Neural cell (in vitro differentiated cells): Measurements from ENCODE around the gene FAM200A.

Source experiments
- EZH2 ChIP-seq: fragments of 200-600, 300-800 bp; shearing (Covaris generic), sonication (generic); IDR thresholded peaks from 2 replicates; pipeline ENCODE4 v1.6.1; 2014; ENCODE audit warnings: antibody characterized with exemption, low read length, borderline replicate concordance, mild to moderate bottlenecking; ENCODE audit not compliant: insufficient read depth, poor library complexity, severe bottlenecking
- MXI1 ChIP-seq: fragments of 450-650 bp; conservative IDR thresholded peaks from 2 replicates; pipeline ENCODE4 v1.6.1; 2014; ENCODE audit warnings: antibody characterized with exemption, mild to moderate bottlenecking; ENCODE audit not compliant: poor library complexity, severe bottlenecking
- POLR2AphosphoS5 ChIP-seq: IDR thresholded peaks from 2 replicates; pipeline ENCODE4 v1.6.1; 2012
- RAD21 ChIP-seq: fragments of 450-650 bp; conservative IDR thresholded peaks from 2 replicates; pipeline ENCODE4 v1.6.1; 2014; ENCODE audit warnings: antibody characterized with exemption, mild to moderate bottlenecking, moderate library complexity
- TF ChIP-seq, protein P1 (sequence below): fragments of 450-650 bp; IDR thresholded peaks from 2 replicates; pipeline ENCODE4 v1.5.1; 2014; ENCODE audit warnings: antibody characterized with exemption, mild to moderate bottlenecking, moderate library complexity; ENCODE audit not compliant: poor library complexity, severe bottlenecking

DNA sequence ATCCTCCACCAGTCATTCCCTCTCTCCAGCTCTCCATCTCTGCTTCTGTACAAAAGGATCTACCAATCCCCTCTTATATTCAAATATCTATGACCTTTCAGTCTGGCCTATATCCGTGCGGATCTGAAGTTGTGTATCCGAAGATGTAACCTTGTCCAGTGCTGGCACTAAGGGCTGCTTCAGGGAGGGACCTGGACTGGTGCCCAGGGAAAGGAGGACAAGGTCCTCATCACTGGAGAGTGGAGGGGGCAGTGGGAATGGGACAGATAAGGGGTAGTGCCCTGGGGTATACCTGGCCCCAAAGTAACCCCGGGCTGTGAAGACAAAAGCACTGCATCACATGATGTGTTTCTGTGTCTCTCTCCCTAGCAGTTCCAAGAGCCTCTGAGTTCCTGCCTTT, 47.9 kb upstream of the FAM200A start:
- no peak for TF ChIP-seq POLR2AphosphoS5
- no peak for TF ChIP-seq MXI1
- TF ChIP-seq, protein P1, sequence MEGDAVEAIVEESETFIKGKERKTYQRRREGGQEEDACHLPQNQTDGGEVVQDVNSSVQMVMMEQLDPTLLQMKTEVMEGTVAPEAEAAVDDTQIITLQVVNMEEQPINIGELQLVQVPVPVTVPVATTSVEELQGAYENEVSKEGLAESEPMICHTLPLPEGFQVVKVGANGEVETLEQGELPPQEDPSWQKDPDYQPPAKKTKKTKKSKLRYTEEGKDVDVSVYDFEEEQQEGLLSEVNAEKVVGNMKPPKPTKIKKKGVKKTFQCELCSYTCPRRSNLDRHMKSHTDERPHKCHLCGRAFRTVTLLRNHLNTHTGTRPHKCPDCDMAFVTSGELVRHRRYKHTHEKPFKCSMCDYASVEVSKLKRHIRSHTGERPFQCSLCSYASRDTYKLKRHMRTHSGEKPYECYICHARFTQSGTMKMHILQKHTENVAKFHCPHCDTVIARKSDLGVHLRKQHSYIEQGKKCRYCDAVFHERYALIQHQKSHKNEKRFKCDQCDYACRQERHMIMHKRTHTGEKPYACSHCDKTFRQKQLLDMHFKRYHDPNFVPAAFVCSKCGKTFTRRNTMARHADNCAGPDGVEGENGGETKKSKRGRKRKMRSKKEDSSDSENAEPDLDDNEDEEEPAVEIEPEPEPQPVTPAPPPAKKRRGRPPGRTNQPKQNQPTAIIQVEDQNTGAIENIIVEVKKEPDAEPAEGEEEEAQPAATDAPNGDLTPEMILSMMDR: no peak
- no peak for TF ChIP-seq RAD21
- no peak for TF ChIP-seq EZH2
